GM10248 (cell line): Measurements from ENCODE around the gene RPL13A.

Source experiments
- CTCF ChIA-PET: fragments of 300-600 bp; sonication (Branson Sonifier 250); formaldehyde crosslinking; extraction: SDS; loops from one replicate; lab custom pipeline; 2021; ENCODE audit warnings: antibody characterized with exemption; lab: Yijun Ruan, JAX
- POLR2A ChIA-PET: fragments of 350-650 bp; sonication (Branson Sonifier 250); formaldehyde crosslinking; extraction: SDS; loops from one replicate; lab custom pipeline; 2020; ENCODE audit warnings: antibody characterized with exemption; lab: Yijun Ruan, JAX
- DNase-seq: peaks from one replicate; pipeline ENCODE4 v3.0.0; 2012; ENCODE audit errors: extremely low spot score
- CTCF ChIP-seq: IDR thresholded peaks from 2 replicates; pipeline ENCODE4 v1.5.1; 2012; ENCODE audit warnings: mild to moderate bottlenecking, low read depth; ENCODE audit errors: extremely low read depth, missing control alignments, control extremely low read depth

Gene RPL13A

GRCh38 chr19:49487277-49488045 is at the start of gene RPL13A:
RPL13A (plus strand) TSS chr19:49487608; CDS start chr19:49487630, 22 bp downstream.
- TF ChIP-seq CTCF = no peak
- ChIA-PET POLR2A (interaction anchor here (0.7 to 1.9 kb wide), 6 partner anchors 8 to 177 kb away, joined by 3 to 16 read pairs (median 4); partner anchors contain the start of genes RPS11 and RRAS), CTCF (interaction anchor here (2.1 kb wide), 1 partner anchor 14 kb away, joined by 7 read pairs; the partner anchor contains the start of gene FLT3LG)
- peak; percentile 98 for DNase-seq

- DNase-seq = no peak
- CTCF ChIA-PET = no interaction called here
- POLR2A ChIA-PET = no interaction called here
Observed at GRCh38 chr19:49438261-49438660, 49.1 kb upstream of the RPL13A start.

GRCh38 chr19:49439836-49440235 is 47.6 kb upstream of the RPL13A start:
- no peak for DNase-seq
- TF ChIP-seq CTCF = no peak
- POLR2A ChIA-PET = no interaction called here
- CTCF ChIA-PET = interaction anchor here (3.6 kb wide), 1 partner anchor 49 kb away, joined by 23 read pairs; no protein-coding TSS in a partner anchor

More at GRCh38 chr19:49438261-49438660, 49.1 kb upstream of the RPL13A start:
- no peak for TF ChIP-seq CTCF

- TF ChIP-seq CTCF = no peak
- no peak for DNase-seq
- ChIA-PET POLR2A (no interaction called here), CTCF (interaction anchor here (3.6 kb wide), 1 partner anchor 50 kb away, joined by 23 read pairs; no protein-coding TSS in a partner anchor)
Observed at GRCh38 chr19:49440439-49441209, 46.8 kb upstream of the RPL13A start.

GRCh38 chr19:49441210-49441959 is 46.0 kb upstream of the RPL13A start, which contains the start of gene SLC17A7:
SLC17A7 (minus strand) TSS chr19:49441527; CDS start chr19:49441379, 148 bp downstream.
- no peak for TF ChIP-seq CTCF
- peak; percentile 72 for DNase-seq
- ChIA-PET CTCF (interaction anchor here (1.1 to 3.6 kb wide), 4 partner anchors 12 to 51 kb away, joined by 5 to 23 read pairs (median 6); partner anchors contain the start of gene ALDH16A1), POLR2A (no interaction called here)
